Measurements from ENCODE around the gene PPOX. TPM values are rescaled to one million over a fixed set of nuclear protein-coding genes. Genes with fewer than 3 reads are reported as not detected.

PPOX gene
- total RNA-seq, result 28.6 and 31.1 TPM in 2 replicates

- Mint-ChIP-seq H3K27ac (peak within 1 kb of the TSS; percentile 98), H3K4me1 (peaks cover 45% of the 10 kb centered on the region), H3K36me3 (ENCODE audit: low read depth) (peaks cover 48% of the 10 kb centered on the region), H3K9me3 (no peaks in the 10 kb centered on the region), H3K4me3 (peak within 1 kb of the TSS; percentile 83), H3K27me3 (no peaks in the 10 kb centered on the region)
- DNase-seq, result peak; percentile 98
- intact Hi-C loops (cut with micrococcal nuclease), result loop anchor here (1.0 to 2.0 kb wide), 4 partner anchors 11 to 34 kb away; partner anchors contain the start of genes B4GALT3, DEDD and UFC1
Measured at GRCh38 chr1:161165742-161166668, at the start of gene PPOX. TSS of gene PPOX (plus strand) at chr1:161166426. CDS start at chr1:161166848, 422 bp downstream.

GRCh38 chr1:161117759-161118581, 48.3 kb upstream of the PPOX start, which contains the start of the genes NIT1 and PFDN2:
TSS of gene NIT1 (plus strand) at chr1:161118105. CDS start at chr1:161118177, 72 bp downstream.
TSS of gene PFDN2 (minus strand) at chr1:161118037. CDS start at chr1:161118026, 11 bp downstream.
- Mint-ChIP-seq H3K4me3 (peak within 1 kb of the TSS; percentile 98), H3K27me3 (no peaks in the 10 kb centered on the region), H3K27ac (peak within 1 kb of the TSS; percentile 92), H3K36me3 (ENCODE audit: low read depth) (peaks cover 63% of the 10 kb centered on the region), H3K9me3 (no peaks in the 10 kb centered on the region), H3K4me1 (peaks cover 61% of the 10 kb centered on the region)
- DNase-seq, result peak; percentile 97
- intact Hi-C loops (cut with micrococcal nuclease), result loop anchor here (1.0 to 5.0 kb wide), 3 partner anchors 34 to 72 kb away; partner anchors contain the start of gene UFC1

GRCh38 chr1:161119092-161119903, 46.9 kb upstream of the PPOX start:
- DNase-seq, result peak; percentile 86
- H3K36me3 Mint-ChIP-seq (ENCODE audit: low read depth), result peaks cover 66% of the 10 kb centered on the region
- H3K4me3 Mint-ChIP-seq, result peak overlapping the region; percentile 98
- intact Hi-C loops (cut with micrococcal nuclease), result loop anchor here (1.0 to 5.0 kb wide), 2 partner anchors 13 to 33 kb away; partner anchors contain the start of genes DEDD and UFC1
- H3K27me3 Mint-ChIP-seq, result no peaks in the 10 kb centered on the region
- H3K27ac Mint-ChIP-seq, result peak overlapping the region; percentile 92
- H3K9me3 Mint-ChIP-seq, result no peaks in the 10 kb centered on the region
- H3K4me1 Mint-ChIP-seq, result peaks cover 49% of the 10 kb centered on the region

GRCh38 chr1:161121042-161121650, 45.1 kb upstream of the PPOX start:
- DNase-seq, result no peak

GRCh38 chr1:161121834-161122233, 44.4 kb upstream of the PPOX start:
- Mint-ChIP-seq H3K9me3 (no peaks in the 10 kb centered on the region), H3K27ac (peak overlapping the region; percentile 42), H3K4me1 (peaks cover 41% of the 10 kb centered on the region), H3K36me3 (ENCODE audit: low read depth) (peaks cover 64% of the 10 kb centered on the region), H3K27me3 (no peaks in the 10 kb centered on the region), H3K4me3 (no peak overlapping the region)
- intact Hi-C loops (cut with micrococcal nuclease), result no loop called here
- DNase-seq, result no peak

More at GRCh38 chr1:161121042-161121650, 45.1 kb upstream of the PPOX start:
- Mint-ChIP-seq H3K36me3 (ENCODE audit: low read depth) (peaks cover 64% of the 10 kb centered on the region), H3K27me3 (no peaks in the 10 kb centered on the region), H3K27ac (peak overlapping the region; percentile 62), H3K4me3 (no peak overlapping the region), H3K4me1 (peaks cover 41% of the 10 kb centered on the region), H3K9me3 (no peaks in the 10 kb centered on the region)
- intact Hi-C loops (cut with micrococcal nuclease), result no loop called here

- H3K4me1 Mint-ChIP-seq, result peaks cover 45% of the 10 kb centered on the region
Measured at GRCh38 chr1:161122967-161123366, 43.3 kb upstream of the PPOX start.

GRCh38 chr1:161127649-161128048, 38.6 kb upstream of the PPOX start:
- H3K4me1 Mint-ChIP-seq, result peaks cover 57% of the 10 kb centered on the region

More at GRCh38 chr1:161122967-161123366, 43.3 kb upstream of the PPOX start:
- Mint-ChIP-seq H3K36me3 (ENCODE audit: low read depth) (peaks cover 72% of the 10 kb centered on the region), H3K27me3 (no peaks in the 10 kb centered on the region), H3K9me3 (no peaks in the 10 kb centered on the region), H3K4me3 (no peak overlapping the region), H3K27ac (no peak overlapping the region)
- intact Hi-C loops (cut with micrococcal nuclease), result no loop called here
- DNase-seq, result no peak

GRCh38 chr1:161128591-161129420, 37.4 kb upstream of the PPOX start:
- H3K36me3 Mint-ChIP-seq (ENCODE audit: low read depth), result peaks cover 55% of the 10 kb centered on the region
- peaks cover 57% of the 10 kb centered on the region for H3K4me1 Mint-ChIP-seq
- intact Hi-C loops (cut with micrococcal nuclease), result no loop called here
- no peaks in the 10 kb centered on the region for H3K27me3 Mint-ChIP-seq
- H3K27ac Mint-ChIP-seq, result no peak overlapping the region
- no peaks in the 10 kb centered on the region for H3K9me3 Mint-ChIP-seq
- DNase-seq, result no peak
- H3K4me3 Mint-ChIP-seq, result no peak overlapping the region

More at GRCh38 chr1:161127649-161128048, 38.6 kb upstream of the PPOX start:
- H3K4me3 Mint-ChIP-seq, result no peak overlapping the region
- intact Hi-C loops (cut with micrococcal nuclease), result no loop called here
- no peak overlapping the region for H3K27ac Mint-ChIP-seq
- no peaks in the 10 kb centered on the region for H3K9me3 Mint-ChIP-seq
- H3K36me3 Mint-ChIP-seq (ENCODE audit: low read depth), result peaks cover 67% of the 10 kb centered on the region
- no peak for DNase-seq
- no peaks in the 10 kb centered on the region for H3K27me3 Mint-ChIP-seq

GRCh38 chr1:161130266-161130665, 36.0 kb upstream of the PPOX start:
- intact Hi-C loops (cut with micrococcal nuclease), result loop anchor here (5.0 kb wide), 1 partner anchor 63 kb away; the partner anchor contains the start of gene ARHGAP30
- H3K36me3 Mint-ChIP-seq (ENCODE audit: low read depth), result peaks cover 49% of the 10 kb centered on the region

GRCh38 chr1:161131523-161132409, 34.5 kb upstream of the PPOX start:
- Mint-ChIP-seq H3K27me3 (no peaks in the 10 kb centered on the region), H3K4me3 (no peak overlapping the region), H3K9me3 (no peaks in the 10 kb centered on the region), H3K4me1 (peaks cover 51% of the 10 kb centered on the region), H3K36me3 (ENCODE audit: low read depth) (peaks cover 41% of the 10 kb centered on the region), H3K27ac (no peak overlapping the region)
- intact Hi-C loops (cut with micrococcal nuclease), result loop anchor here (1.0 to 5.0 kb wide), 5 partner anchors 12 to 71 kb away; partner anchors contain the start of genes ARHGAP30, NDUFS2, PPOX and UFC1
- DNase-seq, result peak; percentile 71

More at GRCh38 chr1:161130266-161130665, 36.0 kb upstream of the PPOX start:
- H3K9me3 Mint-ChIP-seq, result no peaks in the 10 kb centered on the region
- no peak for DNase-seq
- peaks cover 57% of the 10 kb centered on the region for H3K4me1 Mint-ChIP-seq
- no peaks in the 10 kb centered on the region for H3K27me3 Mint-ChIP-seq
- no peak overlapping the region for H3K4me3 Mint-ChIP-seq
- H3K27ac Mint-ChIP-seq, result no peak overlapping the region
